Renal cortex interstitium (tissue), 11 donors: ENCODE measurements around the gene OGFOD2. TPM values are rescaled to one million over a fixed set of nuclear protein-coding genes. Genes with fewer than 3 reads are reported as not detected.

Experiments
- DNase-seq, 11 donors: peaks; one replicate each; pipeline ENCODE4 v3.0.0-alpha.2; 2013; ENCODE audit warnings: low read depth in 9 of 11, low spot score in 4 of 11; ENCODE audit errors: extremely low read depth in 1 of 11
- polyA plus RNA-seq, 3 donors: library from polyadenylated mRNA; unstranded; fragments of 120-200 nt; gene quantifications; one replicate each; pipeline ENCODE4 v1.2.1, GENCODE V29; 2013; ENCODE audit not compliant: insufficient read length in 3 of 3

OGFOD2 gene
- polyA plus RNA-seq, 3 donors, result 11.8 to 21.2 (median 17.0) TPM

GRCh38 chr12:122983789-122984515 is 8.9 kb downstream of the OGFOD2 start:
- no peak for DNase-seq

DNA sequence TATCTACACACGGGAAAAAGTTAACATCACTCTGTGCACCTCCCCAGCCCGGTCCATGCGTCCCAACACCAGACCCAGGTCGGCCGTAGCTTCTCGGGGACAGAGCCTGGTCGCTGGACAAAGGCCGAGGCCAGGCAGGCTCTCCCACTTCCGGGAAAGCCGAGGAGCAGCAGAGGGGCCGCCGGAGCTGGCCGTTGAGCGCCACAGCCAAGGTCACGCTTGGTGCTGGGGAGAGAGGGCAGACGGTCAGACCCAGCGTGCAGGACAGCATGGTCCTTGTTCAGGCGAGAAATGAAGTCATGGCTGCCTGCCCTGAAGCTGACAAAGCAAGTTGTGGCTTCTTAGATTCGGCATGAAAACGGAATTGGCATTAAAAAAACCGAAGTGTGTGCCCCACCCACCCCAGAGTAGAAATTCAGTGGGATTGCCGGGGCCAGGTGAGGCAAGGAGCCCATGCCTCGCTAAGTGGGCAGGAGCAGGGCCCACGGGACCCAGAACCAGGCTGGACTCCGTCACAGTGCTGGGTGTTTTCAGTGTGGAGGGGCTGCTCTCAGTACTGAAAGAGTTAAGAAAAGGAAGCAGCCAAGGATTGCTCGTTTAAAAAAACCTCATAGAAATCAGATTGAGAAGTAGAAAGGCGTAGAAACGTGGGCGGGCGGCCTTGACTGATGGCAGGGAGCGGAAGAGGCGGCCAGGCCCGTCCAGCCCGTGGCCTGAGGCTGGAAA is 9.7 kb downstream of the OGFOD2 start:
- DNase-seq, result peak in 1 of 11 donors; percentile 44

GRCh38 chr12:122985338-122986257 is 10.6 kb downstream of the OGFOD2 start:
- DNase-seq, result no peak

DNA sequence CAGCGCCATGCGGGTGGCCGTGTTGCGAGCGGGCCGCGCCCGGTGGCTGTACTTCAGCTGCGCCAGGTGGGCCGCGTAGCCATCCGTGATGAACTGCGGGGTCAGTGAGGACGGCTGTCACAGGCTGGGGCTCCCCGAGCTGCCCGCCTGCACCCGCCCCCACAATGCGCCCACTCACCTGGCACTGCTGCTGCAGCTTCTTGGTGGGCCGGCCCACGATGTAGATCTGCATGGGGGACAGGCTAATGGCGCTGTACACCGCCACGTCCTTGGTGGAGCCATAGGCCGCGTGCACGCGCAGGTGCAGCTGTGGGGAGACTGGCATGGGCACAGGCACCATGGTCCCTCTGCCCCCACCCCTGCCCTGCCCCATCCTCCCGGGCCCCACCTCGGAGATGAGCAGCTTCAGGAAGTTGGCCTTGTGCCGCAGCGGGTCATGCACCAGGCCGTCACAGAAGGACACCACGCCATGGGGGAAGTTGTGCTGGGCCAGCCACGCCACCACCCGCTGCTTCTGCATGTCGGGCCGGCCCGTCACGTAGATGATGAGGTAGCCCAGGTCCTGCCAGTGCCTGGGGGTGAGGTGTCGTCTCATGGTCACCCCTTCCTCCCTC is 11.3 kb downstream of the OGFOD2 start:
- DNase-seq, result no peak

DNA sequence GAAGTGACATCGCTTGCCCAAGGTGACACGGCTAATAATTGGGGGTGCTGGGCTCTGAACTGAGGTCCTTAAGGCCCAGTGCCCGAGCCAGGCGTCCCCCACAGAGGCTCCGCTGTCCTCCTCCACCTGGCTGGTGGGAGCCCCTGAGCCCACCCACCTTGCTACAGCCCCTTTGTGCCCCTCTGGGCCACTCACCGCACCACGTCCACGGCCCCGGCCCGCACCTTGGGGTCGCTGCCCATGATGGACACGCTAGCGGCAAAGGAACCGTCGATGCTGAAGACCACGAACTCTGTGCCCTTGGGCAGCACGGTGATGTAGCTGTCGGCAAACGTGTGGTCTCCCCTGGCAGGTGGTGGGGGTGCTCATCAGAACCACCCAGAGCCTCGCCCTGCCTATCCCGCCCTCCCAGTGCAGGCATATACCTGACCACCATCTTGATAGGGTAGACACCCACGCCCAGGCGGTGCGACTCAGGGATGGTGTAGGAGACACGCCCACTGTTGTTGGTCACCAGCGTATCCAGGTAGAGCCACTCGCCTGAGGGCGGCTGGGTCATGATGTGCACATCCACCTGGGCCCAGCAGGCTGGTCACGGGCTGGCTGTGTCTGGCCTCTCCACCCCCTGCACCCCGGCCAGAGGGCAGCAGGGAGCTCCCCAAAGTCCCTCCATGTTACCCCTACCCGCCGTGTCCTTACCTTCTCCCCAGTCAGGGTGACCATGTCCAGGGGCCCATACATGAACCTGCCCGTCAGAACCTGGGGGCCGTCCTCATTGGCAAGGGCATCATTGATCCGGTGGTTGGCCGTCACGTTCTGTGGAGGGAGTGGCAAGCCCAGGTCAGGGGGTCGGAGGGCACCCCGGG is 12.3 kb downstream of the OGFOD2 start:
- no peak for DNase-seq

DNA sequence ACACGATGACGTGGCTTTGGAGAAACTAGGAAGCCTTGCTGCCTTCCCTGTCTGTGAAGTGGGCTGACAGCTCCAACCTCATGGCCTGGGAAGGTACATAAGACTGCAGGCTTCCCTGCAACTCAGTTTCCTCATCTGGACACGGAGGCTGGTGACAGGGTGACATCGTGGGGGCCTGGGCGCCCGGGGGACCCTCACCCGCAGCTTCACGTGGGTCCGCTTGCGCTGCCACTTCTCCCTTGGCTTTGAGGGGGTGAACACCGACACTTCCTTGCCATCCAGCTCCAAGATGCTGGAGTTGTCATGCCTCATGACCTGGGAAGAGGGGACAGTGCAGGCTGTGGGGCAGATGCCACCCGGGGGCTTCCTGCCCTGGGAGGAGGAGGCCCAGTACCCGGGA is 13.0 kb downstream of the OGFOD2 start:
- DNase-seq, result no peak

- no peak for DNase-seq
Measured at GRCh38 chr12:122988612-122989212, 13.7 kb downstream of the OGFOD2 start.

GRCh38 chr12:122989225-122989839 is 14.3 kb downstream of the OGFOD2 start:
- DNase-seq, result no peak

DNA sequence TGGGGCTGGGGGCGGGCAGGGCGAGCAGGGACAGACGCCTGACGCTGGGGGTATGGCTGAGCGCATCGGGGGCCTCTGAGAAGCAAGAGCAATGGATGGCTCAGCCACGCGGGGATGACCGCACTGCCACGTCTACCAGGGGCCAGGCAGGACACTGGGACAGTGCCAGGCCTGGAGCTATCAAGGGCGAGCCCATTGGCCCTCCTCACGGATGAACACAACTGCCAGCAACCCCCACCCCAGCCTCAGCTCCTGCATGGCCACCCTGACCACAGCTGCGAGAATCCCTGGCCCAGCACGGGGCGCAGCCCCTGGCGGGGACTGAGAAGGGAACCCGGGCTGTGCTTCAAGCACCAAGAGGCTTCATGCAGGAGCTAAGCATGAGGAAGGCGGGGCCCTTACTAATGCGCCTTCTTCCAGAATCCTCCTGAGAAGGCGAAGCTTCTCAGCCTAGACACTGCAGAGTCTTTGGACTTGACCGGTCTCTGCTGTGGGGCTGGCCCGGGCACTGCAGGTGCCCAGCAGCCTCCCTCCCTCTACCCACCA is 14.9 kb downstream of the OGFOD2 start:
- DNase-seq, result no peak

GRCh38 chr12:122990561-122990960 is 15.5 kb downstream of the OGFOD2 start:
- DNase-seq, result no peak

- no peak for DNase-seq
Measured at GRCh38 chr12:122990961-122991622, 16.0 kb downstream of the OGFOD2 start.

DNA sequence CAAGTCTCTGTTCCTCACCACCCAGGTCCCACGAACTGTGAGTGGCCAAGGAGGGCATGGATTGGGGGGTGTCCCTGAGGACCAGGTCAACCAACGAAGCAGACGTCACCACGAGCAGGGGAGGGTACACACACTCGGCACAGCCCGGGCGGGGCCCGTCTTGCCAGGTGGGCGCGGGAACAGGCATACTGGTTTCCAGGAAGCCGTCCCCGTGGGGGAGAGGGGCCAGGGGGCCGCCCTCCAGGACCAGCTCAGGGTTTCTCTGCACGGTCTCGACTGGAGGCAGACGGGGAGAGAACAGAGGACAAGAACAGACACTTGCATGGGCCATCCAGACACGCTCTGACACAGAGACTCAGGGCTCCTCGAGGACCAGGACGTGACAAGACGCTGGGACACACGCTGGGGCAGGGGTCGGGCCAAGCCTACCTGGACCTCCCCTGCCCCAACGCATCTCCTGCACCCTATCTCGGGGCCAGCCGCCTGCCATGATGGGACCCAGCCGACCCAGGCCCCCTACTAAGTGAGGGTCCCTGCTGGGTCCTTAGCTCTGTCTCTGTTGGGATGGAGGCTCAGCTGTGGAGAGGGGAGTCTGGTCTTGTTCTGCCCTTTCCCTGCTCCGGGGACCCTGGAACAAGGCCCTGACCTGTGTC is 16.7 kb downstream of the OGFOD2 start:
- DNase-seq, result no peak

DNA sequence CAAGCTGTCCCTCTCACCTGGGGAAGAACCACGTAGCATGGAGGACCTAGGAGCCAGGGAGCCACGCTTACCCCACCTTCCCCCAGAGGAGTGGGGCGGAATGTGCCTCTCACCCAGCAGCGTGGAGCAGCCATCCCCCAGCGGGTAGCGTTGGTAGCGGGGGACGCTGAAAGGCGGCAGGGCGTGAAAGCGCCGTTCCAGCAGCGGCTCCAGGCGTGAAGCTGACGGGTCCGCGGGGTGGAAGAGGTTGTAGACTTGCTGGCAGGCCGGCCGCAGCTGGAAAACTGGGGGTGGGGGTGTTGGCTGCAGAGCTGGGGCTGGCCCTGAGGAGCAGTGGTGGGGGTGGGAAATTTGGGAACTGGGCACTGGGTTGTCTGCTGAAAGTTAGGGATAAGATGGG is 17.3 kb downstream of the OGFOD2 start:
- DNase-seq, result peak in 2 of 11 donors; percentile 36 to 46

DNA sequence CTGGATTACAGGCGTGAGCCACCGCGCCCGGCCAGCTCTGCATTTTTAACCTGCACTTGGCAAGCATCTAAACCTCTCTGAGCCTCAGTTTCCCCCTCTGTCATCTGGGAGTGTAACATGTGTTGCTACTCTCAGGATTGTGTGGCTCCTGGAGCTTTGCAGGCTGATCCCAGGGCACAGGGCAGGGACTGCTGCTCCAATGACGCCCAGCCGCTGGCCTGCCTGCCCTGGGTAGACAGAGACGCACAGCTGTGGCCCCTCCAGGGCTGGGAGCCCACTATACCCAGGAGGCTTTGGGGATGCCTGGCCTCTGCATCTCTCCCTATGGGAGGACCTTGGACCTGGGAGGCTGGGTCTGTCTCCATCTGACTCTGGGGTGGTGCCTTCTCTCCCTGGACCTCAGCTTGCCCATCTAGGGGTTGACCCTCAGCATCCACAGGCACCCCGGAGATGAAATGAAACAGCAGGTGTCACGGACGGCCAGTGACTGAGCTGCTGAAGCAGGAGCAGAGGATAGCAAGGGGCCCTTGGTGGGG is 19.2 kb downstream of the OGFOD2 start:
- no peak for DNase-seq

- no peak for DNase-seq
Measured at GRCh38 chr12:122994781-122995502, 19.9 kb downstream of the OGFOD2 start.
